ENCODE results near the gene CCDC188.

GRCh38 chr22:20107471-20107901 is 43.4 kb downstream of the CCDC188 start:
- TF ChIP-seq CTCF (IDR thresholded peaks at IDR 0.05; ENCODE audit: borderline replicate concordance, extremely low read depth, low read length, poor library complexity, severe bottlenecking) = no peak
- TF ChIP-seq EZH2 (IDR thresholded peaks at IDR 0.05; ENCODE audit: borderline replicate concordance, low read depth, low read length, severe bottlenecking) = no peak
